Left ventricle myocardium inferior (tissue), 1 donor: ENCODE measurements around the gene MBOAT1. TPM values are rescaled to one million over a fixed set of nuclear protein-coding genes. Genes with fewer than 3 reads are reported as not detected.

ENCODE experiments used
- DNase-seq: peaks from one replicate; pipeline ENCODE4 v3.0.0-alpha.2; 2020
- H3K27ac ChIP-seq: fragments of 200-600 bp; replicated peaks from 2 replicates; pipeline ENCODE4 v1.8.0; 2021
- H3K27me3 ChIP-seq: fragments of 200-600 bp; 2 replicates; pipeline ENCODE4 v1.8.0; 2021; ENCODE audit warnings: low read depth
- H3K36me3 ChIP-seq: fragments of 200-600 bp; 2 replicates; pipeline ENCODE4 v1.8.0; 2021
- H3K4me1 ChIP-seq: fragments of 200-600 bp; 2 replicates; pipeline ENCODE4 v1.8.0; 2021
- H3K4me3 ChIP-seq: fragments of 200-600 bp; 2 replicates; pipeline ENCODE4 v1.8.0; 2021; ENCODE audit warnings: mild to moderate bottlenecking, moderate library complexity
- H3K9me3 ChIP-seq: fragments of 200-600 bp; replicated peaks from 2 replicates; pipeline ENCODE4 v1.8.0; 2021
- CTCF ChIP-seq: fragments of 200-600 bp; IDR thresholded peaks from 2 replicates; pipeline ENCODE4 v1.8.0; 2021; ENCODE audit warnings: antibody characterized with exemption, mild to moderate bottlenecking, borderline replicate concordance
- intact Hi-C: fragments of 100-400 bp; cut with micrococcal nuclease; formaldehyde crosslinking; loops from one replicate; pipeline ENCODE4 v1.11.0; 2022
- total RNA-seq: library from RNA; stranded (reverse); fragmentation: NEBNext Ultra II Directional; extraction: Animal tissue kit (Norgen Biotek cat#: 25700); gene quantifications from one replicate; pipeline ENCODE4 v1.2.1, GENCODE V29; 2021
- donor health status: DM: no; HTN: yes; CAD: no; lungs with severe emphysema.

Gene MBOAT1
- total RNA-seq, 1 donor from 2014 or later = 5.6 TPM

- no peak for TF ChIP-seq CTCF
- Histone ChIP-seq H3K9me3 (no peaks in the 10 kb centered on the region), H3K36me3 (no peaks in the 10 kb centered on the region), H3K27ac (no peak overlapping the region), H3K27me3 (no peaks in the 10 kb centered on the region), H3K4me3 (no peak overlapping the region), H3K4me1 (peaks cover 7% of the 10 kb centered on the region)
- DNase-seq = no peak
- intact Hi-C loops = no loop called here
These were observed 19.9 kb upstream of the MBOAT1 start for GRCh38 chr6:20232188-20232587.

GRCh38 chr6:20230401-20231119 is 18.3 kb upstream of the MBOAT1 start:
- Histone ChIP-seq H3K4me1 (peaks cover 7% of the 10 kb centered on the region), H3K36me3 (no peaks in the 10 kb centered on the region), H3K27ac (no peak overlapping the region), H3K4me3 (no peak overlapping the region), H3K9me3 (no peaks in the 10 kb centered on the region), H3K27me3 (no peaks in the 10 kb centered on the region)
- DNase-seq = no peak
- intact Hi-C loops = no loop called here
- no peak for TF ChIP-seq CTCF

GRCh38 chr6:20229881-20230280 is 17.6 kb upstream of the MBOAT1 start:
- Histone ChIP-seq H3K27me3 (no peaks in the 10 kb centered on the region), H3K4me1 (peaks cover 7% of the 10 kb centered on the region), H3K4me3 (no peak overlapping the region), H3K27ac (no peak overlapping the region), H3K9me3 (no peaks in the 10 kb centered on the region), H3K36me3 (no peaks in the 10 kb centered on the region)
- no peak for TF ChIP-seq CTCF
- no peak for DNase-seq
- intact Hi-C loops = no loop called here

- H3K9me3 ChIP-seq = no peaks in the 10 kb centered on the region
- intact Hi-C loops = no loop called here
- H3K4me3 ChIP-seq = no peak overlapping the region
- no peaks in the 10 kb centered on the region for H3K27me3 ChIP-seq
- H3K4me1 ChIP-seq = peaks cover 7% of the 10 kb centered on the region
- DNase-seq = no peak
- no peaks in the 10 kb centered on the region for H3K36me3 ChIP-seq
- no peak overlapping the region for H3K27ac ChIP-seq
- TF ChIP-seq CTCF = no peak
These were observed 15.1 kb upstream of the MBOAT1 start for GRCh38 chr6:20227350-20227749.

GRCh38 chr6:20223141-20223540 is 10.9 kb upstream of the MBOAT1 start:
- no peak for TF ChIP-seq CTCF
- no peaks in the 10 kb centered on the region for H3K27me3 ChIP-seq
- intact Hi-C loops = no loop called here
- H3K4me3 ChIP-seq = no peak overlapping the region
- H3K9me3 ChIP-seq = no peaks in the 10 kb centered on the region
- DNase-seq = no peak
- peaks cover 9% of the 10 kb centered on the region for H3K4me1 ChIP-seq
- H3K36me3 ChIP-seq = no peaks in the 10 kb centered on the region
- H3K27ac ChIP-seq = no peak overlapping the region
